KMS-11 (cell line): Measurements from ENCODE around the gene UGT2B17.
"Not testable (repeated sequence)": the region's sequence is repeated elsewhere in the genome, so short reads cannot be mapped to it uniquely, and the experiment has no call there.

ENCODE experiments used
- H2AFZ ChIP-seq: fragments of 200-600 bp; sonication (generic); 2 replicates; pipeline ENCODE4 v1.6.1; 2016; ENCODE audit warnings: antibody characterized with exemption, mixed run types, low read depth
- H3K27ac ChIP-seq: fragments of 200-600 bp; sonication (generic); 2 replicates; pipeline ENCODE4 v1.6.1; 2016; ENCODE audit warnings: mild to moderate bottlenecking, mixed run types
- H3K27me3 ChIP-seq: fragments of 200-600 bp; sonication (generic); 2 replicates; pipeline ENCODE4 v1.6.1; 2017; ENCODE audit warnings: mild to moderate bottlenecking, low read depth, mixed run types, moderate library complexity; ENCODE audit not compliant: insufficient read depth
- H3K36me3 ChIP-seq: fragments of 200-600 bp; sonication (generic); 2 replicates; pipeline ENCODE4 v1.6.1; 2017; ENCODE audit warnings: mild to moderate bottlenecking, mixed run types; ENCODE audit not compliant: insufficient read depth
- H3K4me1 ChIP-seq: fragments of 200-600 bp; sonication (generic); 2 replicates; pipeline ENCODE4 v1.6.1; 2016; ENCODE audit warnings: mild to moderate bottlenecking, low read depth, mixed run types; ENCODE audit not compliant: poor library complexity, severe bottlenecking
- H3K4me2 ChIP-seq: fragments of 200-600 bp; sonication (generic); 2 replicates; pipeline ENCODE4 v1.7.0; 2016; ENCODE audit warnings: mild to moderate bottlenecking, mixed run types
- H3K4me3 ChIP-seq: fragments of 200-600 bp; sonication (generic); IDR thresholded peaks from 2 replicates; pipeline ENCODE4 v1.6.1; 2017; ENCODE audit warnings: low read depth, low read length, mixed read lengths; ENCODE audit not compliant: insufficient read depth
- H3K79me2 ChIP-seq: fragments of 200-600 bp; sonication (generic); 2 replicates; pipeline ENCODE4 v1.6.1; 2016; ENCODE audit warnings: low read depth, mixed run types; ENCODE audit not compliant: insufficient read depth
- H3K9ac ChIP-seq: fragments of 200-600 bp; sonication (generic); 2 replicates; pipeline ENCODE4 v1.6.1; 2016; ENCODE audit warnings: mild to moderate bottlenecking, mixed run types
- H4K20me1 ChIP-seq: fragments of 200-600 bp; sonication (generic); 2 replicates; pipeline ENCODE4 v1.6.1; 2016; ENCODE audit warnings: mild to moderate bottlenecking, mixed run types; ENCODE audit not compliant: insufficient read depth
- TF ChIP-seq, protein P1 (sequence below): fragments of 200-600 bp; sonication (generic); conservative IDR thresholded peaks from 2 replicates; pipeline ENCODE4 v1.6.1; 2017; ENCODE audit warnings: low read depth, mild to moderate bottlenecking, antibody characterized with exemption, low read length, moderate library complexity, mixed read lengths

Gene UGT2B17

GRCh38 chr4:68552818-68553811, 23.0 kb downstream of the UGT2B17 start:
- not testable (repeated sequence) for H3K4me3 ChIP-seq, H3K9ac ChIP-seq

DNA sequence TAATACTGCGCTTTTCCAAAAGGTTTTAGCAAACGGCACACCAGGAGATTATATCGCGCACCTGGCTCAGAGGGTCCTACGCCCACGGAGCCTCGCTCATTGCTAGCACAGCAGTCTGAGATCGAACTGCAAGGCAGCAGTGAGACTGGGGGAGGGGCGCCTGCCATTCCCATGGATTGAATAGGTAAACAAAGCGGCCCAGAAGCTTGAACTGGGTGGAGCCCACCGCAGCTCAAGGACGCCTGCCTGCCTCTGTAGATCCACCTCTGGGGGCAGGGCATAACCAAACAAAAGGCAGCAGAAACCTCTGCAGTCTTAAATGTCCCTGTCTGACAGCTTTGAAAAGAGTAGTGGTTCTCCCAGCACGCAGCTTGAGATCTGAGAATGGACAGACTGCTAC, 33.4 kb downstream of the UGT2B17 start:
- not testable (repeated sequence) for H3K27me3 ChIP-seq

More at GRCh38 chr4:68552818-68553811, 23.0 kb downstream of the UGT2B17 start:
- H3K4me2 ChIP-seq, H3K27ac ChIP-seq, H3K36me3 ChIP-seq, H2AFZ ChIP-seq, H3K27me3 ChIP-seq, H4K20me1 ChIP-seq, H3K79me2 ChIP-seq, H3K4me1 ChIP-seq: not testable (repeated sequence)

GRCh38 chr4:68536375-68536774, 39.7 kb downstream of the UGT2B17 start:
- H2AFZ ChIP-seq = no peak overlapping the region
- H3K27me3 ChIP-seq = no peaks in the 10 kb centered on the region
- H3K4me3 ChIP-seq = no peak overlapping the region
- H3K4me2 ChIP-seq = no peak overlapping the region
- H3K79me2 ChIP-seq = no peaks in the 10 kb centered on the region
- H3K27ac ChIP-seq = no peak overlapping the region
- no peaks in the 10 kb centered on the region for H3K4me1 ChIP-seq
- H4K20me1 ChIP-seq = no peaks in the 10 kb centered on the region
- H3K36me3 ChIP-seq = no peaks in the 10 kb centered on the region
- TF ChIP-seq, protein P1, sequence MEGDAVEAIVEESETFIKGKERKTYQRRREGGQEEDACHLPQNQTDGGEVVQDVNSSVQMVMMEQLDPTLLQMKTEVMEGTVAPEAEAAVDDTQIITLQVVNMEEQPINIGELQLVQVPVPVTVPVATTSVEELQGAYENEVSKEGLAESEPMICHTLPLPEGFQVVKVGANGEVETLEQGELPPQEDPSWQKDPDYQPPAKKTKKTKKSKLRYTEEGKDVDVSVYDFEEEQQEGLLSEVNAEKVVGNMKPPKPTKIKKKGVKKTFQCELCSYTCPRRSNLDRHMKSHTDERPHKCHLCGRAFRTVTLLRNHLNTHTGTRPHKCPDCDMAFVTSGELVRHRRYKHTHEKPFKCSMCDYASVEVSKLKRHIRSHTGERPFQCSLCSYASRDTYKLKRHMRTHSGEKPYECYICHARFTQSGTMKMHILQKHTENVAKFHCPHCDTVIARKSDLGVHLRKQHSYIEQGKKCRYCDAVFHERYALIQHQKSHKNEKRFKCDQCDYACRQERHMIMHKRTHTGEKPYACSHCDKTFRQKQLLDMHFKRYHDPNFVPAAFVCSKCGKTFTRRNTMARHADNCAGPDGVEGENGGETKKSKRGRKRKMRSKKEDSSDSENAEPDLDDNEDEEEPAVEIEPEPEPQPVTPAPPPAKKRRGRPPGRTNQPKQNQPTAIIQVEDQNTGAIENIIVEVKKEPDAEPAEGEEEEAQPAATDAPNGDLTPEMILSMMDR = no peak
- no peak overlapping the region for H3K9ac ChIP-seq

More for the DNA sequence above, 33.4 kb downstream of the UGT2B17 start:
- H4K20me1 ChIP-seq, H3K4me2 ChIP-seq, H3K9ac ChIP-seq, H3K27ac ChIP-seq, H3K36me3 ChIP-seq, H3K4me3 ChIP-seq, H3K79me2 ChIP-seq, H2AFZ ChIP-seq, H3K4me1 ChIP-seq: not testable (repeated sequence)

GRCh38 chr4:68535974-68536373, 40.1 kb downstream of the UGT2B17 start:
- Histone ChIP-seq H3K27ac (no peak overlapping the region), H2AFZ (no peak overlapping the region), H3K4me3 (no peak overlapping the region), H3K79me2 (no peaks in the 10 kb centered on the region), H3K27me3 (no peaks in the 10 kb centered on the region), H3K9ac (no peak overlapping the region), H3K4me1 (no peaks in the 10 kb centered on the region), H3K4me2 (no peak overlapping the region), H4K20me1 (no peaks in the 10 kb centered on the region), H3K36me3 (no peaks in the 10 kb centered on the region)
- TF ChIP-seq, protein P1 = no peak

- not testable (repeated sequence) for H3K36me3 ChIP-seq, H3K4me2 ChIP-seq, H4K20me1 ChIP-seq, H3K27me3 ChIP-seq, H3K4me3 ChIP-seq, H3K27ac ChIP-seq, H3K79me2 ChIP-seq, H2AFZ ChIP-seq, H3K4me1 ChIP-seq, H3K9ac ChIP-seq
These were observed 53.9 kb downstream of the UGT2B17 start for GRCh38 chr4:68522232-68522631.

DNA sequence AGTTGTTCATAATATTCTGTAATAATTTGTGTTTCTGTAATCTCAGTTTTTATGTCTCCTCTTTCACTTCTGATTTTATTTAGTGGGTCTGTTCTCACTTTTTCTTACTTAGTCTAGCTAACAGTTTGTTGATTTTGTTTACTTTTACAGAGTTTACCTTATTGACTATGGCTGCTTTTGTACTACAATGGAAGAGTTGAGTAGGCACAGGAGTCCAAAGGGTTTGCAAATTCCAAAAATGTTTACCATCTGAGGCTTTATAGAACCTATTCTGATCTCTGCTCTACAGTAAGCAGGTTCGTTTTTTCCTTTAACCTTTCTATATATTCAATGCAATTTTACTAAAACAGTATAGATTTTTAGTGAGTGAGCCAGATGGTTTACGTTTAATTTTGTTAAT, 55.1 kb downstream of the UGT2B17 start:
- Histone ChIP-seq H2AFZ (no peak overlapping the region), H3K4me3 (no peak overlapping the region), H3K27me3 (no peaks in the 10 kb centered on the region), H3K36me3 (no peaks in the 10 kb centered on the region), H3K27ac (no peak overlapping the region), H3K79me2 (no peaks in the 10 kb centered on the region), H3K4me2 (no peak overlapping the region), H4K20me1 (no peaks in the 10 kb centered on the region), H3K4me1 (no peaks in the 10 kb centered on the region), H3K9ac (no peak overlapping the region)
- TF ChIP-seq, protein P1 = no peak
